GM21367 (cell line): ENCODE measurements around the gene HOXD12.

Source experiments
- ATAC-seq: cut with Tn5 transposase; IDR thresholded peaks from one replicate; pipeline ENCODE4 v1.9.1; 2021; ENCODE audit not compliant: unreplicated experiment

The HOXD12 gene

DNA sequence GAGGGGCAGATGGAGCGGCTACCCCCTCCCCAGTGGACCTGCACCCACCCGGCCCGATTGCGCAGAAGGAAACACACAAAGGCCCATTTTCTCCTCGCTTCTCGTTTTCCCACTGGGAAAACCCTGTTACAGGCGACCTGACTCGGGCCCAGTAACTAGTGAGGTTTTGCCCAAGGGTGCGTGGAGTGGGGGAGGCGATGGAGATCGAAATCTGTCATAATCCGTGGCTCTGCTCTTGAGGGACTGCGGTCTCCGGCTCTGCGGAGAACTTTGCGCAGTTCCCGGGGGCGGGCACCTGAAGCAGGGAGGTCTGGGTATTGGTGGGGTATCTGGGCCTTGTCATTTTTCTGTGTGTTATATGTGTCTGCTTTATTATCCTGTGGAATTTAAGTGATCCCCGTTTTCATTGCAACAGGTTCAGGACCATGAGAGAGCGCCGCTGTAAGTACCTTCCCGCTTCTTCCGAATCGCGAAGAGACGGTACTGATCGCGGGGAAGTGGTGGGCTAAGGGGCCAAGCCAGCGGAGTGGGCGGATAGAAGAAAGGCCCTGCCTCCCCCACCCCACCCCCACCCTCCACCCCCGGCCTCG lies 47.7 kb downstream of the HOXD12 start:
- ATAC-seq, result no peak

DNA sequence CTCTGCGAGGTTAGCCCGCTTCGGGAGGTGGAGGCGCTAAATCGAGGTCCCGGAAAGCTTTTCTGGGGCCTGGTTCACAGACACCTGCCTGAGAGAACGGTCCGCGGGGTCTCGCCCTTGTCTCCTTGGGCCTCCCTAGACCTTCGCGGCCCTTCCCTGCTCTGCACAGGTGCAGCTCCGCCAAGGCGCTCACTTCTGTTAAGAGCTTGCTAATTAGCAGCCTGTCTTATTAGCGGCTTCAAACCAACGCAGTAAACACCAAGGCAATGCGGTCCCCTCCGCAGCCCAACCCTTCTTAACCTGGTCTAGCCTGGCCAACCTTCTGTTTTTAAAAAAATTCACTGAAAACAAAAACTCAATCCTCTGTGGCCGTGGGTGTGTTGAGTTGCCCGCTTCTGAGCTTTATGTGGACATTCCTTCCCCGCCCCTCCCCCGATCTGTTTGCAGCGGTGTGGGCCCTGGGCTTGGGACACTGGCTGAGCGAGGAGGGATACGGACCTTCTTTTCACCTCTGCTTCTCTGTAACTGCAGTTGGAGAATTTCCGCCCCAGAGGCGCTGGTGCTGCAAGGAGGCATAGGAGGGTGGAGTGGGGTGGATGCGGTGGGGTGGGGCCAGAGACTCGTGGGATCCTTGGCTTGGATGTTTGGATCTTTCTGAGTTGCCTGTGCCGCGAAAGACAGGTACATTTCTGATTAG lies 48.4 kb downstream of the HOXD12 start:
- no peak for ATAC-seq

DNA sequence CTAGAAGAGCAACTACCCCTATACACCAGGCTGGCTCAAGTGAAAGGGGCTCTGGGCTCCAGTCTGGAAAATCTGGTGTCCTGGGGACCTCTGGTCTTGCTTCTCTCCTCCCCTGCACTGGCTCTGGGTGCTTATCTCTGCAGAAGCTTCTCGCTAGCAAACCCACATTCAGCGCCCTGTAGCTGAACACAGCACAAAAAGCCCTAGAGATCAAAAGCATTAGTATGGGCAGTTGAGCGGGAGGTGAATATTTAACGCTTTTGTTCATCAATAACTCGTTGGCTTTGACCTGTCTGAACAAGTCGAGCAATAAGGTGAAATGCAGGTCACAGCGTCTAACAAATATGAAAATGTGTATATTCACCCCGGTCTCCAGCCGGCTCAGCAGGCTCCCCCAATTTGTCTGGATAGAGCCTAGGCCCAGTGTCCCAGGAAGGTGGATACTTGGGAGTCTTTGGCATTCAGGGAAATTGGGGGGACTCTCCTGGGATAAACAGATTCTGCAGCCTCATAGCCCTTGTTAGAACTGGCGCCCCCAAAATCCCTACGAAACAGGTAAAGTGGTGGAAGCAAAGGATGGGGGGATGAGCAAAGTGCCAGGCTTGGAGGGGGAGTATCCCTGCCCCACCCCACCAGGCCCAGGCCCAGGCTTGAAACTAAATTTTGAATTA lies 49.3 kb downstream of the HOXD12 start:
- ATAC-seq, result no peak

DNA sequence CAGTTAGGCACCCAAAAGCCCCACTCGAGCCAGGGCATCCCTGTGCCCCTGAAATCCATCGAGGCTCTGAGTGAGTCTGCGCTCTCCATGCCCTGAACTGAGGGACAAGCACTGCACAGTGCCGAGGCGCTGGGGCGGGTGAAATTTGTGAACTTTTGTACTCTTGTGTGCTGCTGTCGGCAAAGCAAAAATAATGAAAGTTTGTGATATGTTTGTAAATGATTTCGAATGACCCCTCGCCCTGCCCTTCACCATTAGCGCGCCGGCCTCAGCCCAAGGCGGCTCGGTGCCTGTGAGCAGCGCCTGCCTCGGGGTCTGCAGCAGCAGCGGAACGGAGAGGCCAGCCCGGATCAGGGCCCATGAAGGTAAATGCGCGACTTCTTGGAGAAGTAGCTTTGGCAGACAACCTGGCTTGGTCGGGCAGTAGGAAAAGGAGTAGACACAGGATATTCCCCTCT lies 49.9 kb downstream of the HOXD12 start:
- no peak for ATAC-seq

DNA sequence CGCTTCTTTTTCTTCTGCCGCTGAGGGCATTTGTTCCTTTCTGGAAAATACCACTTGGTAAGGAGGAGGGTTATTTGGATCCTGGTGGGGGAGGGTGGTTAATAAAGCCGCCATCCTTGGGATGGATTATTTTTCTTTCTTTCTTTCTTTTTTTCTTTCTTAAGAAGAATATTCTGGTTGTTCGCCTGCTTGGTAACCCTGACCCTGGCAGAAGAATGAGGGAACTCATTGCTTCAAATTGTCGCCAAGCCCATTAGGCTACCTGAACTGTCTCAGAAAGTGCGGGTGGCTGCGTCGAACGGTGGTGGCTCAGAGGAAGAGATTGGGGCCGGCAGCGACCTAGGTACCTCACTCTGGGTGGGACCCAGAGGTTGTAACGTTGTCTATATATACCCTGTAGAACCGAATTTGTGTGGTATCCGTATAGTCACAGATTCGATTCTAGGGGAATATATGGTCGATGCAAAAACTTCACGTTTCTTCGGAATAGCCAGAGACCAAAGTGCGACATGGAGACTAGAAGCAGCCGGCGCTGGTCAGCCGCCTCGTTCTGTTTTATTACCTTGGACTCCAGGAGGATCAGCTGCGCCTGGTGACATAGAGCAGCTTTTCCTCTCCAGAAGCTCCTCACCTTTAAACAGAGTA lies 50.5 kb downstream of the HOXD12 start:
- no peak for ATAC-seq

DNA sequence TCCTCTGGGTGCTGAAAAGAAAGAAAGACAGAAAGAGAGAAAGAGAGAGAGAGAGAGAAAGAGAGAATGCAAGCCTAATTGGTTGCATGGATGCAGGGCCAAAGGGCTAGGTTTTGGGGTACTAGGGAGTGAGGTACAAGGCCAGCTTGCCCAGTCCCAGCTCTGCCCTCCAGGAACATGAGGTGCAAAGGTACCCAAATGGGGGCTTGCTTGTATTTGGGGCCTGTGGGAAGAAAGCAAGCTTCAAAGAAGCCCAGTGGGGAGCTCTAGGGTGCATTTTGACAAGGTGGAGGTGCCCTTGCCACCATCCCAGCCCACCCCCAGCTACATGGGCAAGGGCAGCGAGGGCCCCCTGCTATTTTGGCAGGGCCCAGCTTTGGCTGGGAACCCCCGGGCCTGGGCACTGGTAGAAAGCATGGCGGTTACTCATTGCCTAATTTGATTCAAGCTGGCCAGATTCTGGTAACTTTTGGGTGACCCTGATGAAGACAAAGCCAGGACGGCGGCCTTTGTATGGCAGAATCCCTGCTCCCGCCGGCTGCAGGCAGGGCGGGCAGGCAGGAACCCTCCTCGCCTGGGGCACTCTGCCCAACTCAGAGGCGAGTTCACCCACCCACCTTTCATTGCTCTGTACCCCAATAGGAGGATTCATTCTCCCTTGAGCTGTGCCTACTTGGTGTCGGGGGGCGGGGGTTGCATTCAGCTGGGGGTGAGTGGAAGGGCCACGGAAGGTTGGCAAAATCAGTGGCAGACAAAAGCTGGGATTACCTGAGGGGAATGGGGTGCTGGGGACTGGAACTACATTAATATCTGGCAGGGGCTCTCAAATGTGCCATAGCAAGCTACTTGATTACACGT lies 51.2 kb downstream of the HOXD12 start:
- ATAC-seq, result no peak

DNA sequence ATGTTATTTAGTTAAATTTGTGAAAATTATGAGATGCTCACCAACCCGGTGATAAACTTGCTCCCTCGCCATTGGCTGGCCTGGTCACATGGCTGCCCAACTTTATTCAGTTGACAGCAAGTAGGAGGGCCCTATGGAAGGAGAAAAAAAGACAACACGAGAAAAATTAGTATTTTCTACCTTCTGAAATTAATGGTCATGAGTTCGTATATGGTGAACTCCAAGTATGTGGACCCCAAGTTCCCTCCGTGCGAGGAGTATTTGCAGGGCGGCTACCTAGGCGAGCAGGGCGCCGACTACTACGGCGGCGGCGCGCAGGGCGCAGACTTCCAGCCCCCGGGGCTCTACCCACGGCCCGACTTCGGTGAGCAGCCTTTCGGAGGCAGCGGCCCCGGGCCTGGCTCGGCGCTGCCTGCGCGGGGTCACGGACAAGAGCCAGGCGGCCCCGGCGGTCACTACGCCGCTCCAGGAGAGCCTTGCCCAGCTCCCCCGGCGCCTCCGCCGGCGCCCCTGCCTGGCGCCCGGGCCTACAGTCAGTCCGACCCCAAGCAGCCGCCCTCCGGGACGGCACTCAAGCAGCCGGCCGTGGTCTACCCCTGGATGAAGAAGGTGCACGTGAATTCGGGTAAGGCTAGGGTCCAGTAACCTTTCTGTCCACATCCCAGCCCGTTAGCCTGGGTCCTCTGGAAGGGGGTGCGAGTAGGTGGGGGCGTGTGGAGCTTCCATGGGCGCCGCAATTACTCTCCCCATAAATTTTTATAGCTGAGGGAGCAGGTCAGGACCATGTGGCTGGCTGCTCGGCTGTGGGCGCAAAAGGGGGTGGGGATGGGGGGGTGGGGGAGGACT lies 52.1 kb downstream of the HOXD12 start, which contains the start of gene HOXD4:
TSS of gene HOXD4 (plus strand) at position 109 of the 846 bp plus-strand sequence. CDS start at position 193, 84 bp downstream.
- no peak for ATAC-seq
